ENCODE results near the gene HNMT.

GRCh38 chr2:137964859-137965459 lies 686 bp downstream of the HNMT start:
- no peak for TF ChIP-seq CTCF (IDR thresholded peaks at IDR 0.05)
- TF ChIP-seq POLR2AphosphoS5 (IDR thresholded peaks at IDR 0.05): no peak
